Adrenal gland (tissue), 5 donors: Measurements from ENCODE around the gene CGREF1.
"Not testable (repeated sequence)": the region's sequence is repeated elsewhere in the genome, so short reads cannot be mapped to it uniquely, and the experiment has no call there.

Experiments
- POLR2A ChIP-seq, 2 donors: fragments of 450-650 bp; IDR thresholded peaks; one replicate each; pipeline ENCODE4 v1.6.1; 2017; ENCODE audit warnings: antibody characterized with exemption in 2 of 2, mild to moderate bottlenecking in 2 of 2, moderate library complexity in 1 of 2
- TF ChIP-seq, protein P1 (sequence below), 6 experiments: fragments of 450-650 bp in 4 of 6; fragments of 200-600 bp in 2 of 6; sonication (generic) in 1 of 6; IDR thresholded peaks; 1 replicate in 5 of 6; 2 replicates in 1 of 6; pipeline versions ENCODE4 v1.5.1 to v1.8.0; 2016 to 2021; ENCODE audit warnings: antibody characterized with exemption in 6 of 6, mild to moderate bottlenecking in 2 of 6, moderate library complexity in 1 of 6
- donor health status: DM: no; HTN: no; CAD: no.

DNA sequence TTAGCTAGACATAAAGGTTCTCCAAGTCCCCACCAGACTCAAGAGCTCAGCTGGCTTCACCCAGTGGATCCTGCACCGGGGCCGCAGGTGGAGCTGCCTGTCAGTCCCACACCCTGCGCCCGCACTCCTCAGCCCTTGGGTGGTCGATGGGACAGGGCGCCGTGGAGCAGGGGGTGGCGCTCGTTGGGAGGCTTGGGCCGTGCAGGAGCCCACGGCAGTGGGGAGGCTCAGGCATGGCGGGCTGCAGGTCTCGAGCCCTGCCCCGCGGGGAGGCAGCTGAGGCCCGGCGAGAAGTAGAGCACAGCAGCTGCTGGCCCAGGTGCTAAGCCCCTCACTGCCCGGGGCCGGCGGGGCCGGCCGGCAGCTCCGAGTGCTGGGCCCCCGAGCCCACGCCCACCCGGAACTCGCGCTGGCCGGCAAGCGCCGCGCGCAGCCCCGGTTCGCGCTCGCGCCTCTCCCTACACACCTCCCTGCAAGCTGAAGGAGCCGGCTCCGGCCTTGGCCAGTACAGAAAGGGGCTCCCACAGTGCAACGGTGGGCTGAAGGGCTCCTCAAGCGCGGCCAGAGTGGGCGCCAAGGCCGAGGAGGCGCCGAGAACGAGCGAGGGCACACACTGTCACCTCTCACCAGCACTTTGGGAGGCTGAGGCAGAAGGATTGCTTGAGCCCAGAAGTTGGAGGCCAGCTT, 7.4 kb downstream of the CGREF1 start:
- TF ChIP-seq, protein P1, sequence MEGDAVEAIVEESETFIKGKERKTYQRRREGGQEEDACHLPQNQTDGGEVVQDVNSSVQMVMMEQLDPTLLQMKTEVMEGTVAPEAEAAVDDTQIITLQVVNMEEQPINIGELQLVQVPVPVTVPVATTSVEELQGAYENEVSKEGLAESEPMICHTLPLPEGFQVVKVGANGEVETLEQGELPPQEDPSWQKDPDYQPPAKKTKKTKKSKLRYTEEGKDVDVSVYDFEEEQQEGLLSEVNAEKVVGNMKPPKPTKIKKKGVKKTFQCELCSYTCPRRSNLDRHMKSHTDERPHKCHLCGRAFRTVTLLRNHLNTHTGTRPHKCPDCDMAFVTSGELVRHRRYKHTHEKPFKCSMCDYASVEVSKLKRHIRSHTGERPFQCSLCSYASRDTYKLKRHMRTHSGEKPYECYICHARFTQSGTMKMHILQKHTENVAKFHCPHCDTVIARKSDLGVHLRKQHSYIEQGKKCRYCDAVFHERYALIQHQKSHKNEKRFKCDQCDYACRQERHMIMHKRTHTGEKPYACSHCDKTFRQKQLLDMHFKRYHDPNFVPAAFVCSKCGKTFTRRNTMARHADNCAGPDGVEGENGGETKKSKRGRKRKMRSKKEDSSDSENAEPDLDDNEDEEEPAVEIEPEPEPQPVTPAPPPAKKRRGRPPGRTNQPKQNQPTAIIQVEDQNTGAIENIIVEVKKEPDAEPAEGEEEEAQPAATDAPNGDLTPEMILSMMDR (IDR thresholded peaks at IDR 0.05) = not testable (repeated sequence)
- not testable (repeated sequence) for TF ChIP-seq POLR2A (IDR thresholded peaks at IDR 0.05)
